Measurements from ENCODE around the gene PARD6A. TPM values are rescaled to one million over a fixed set of nuclear protein-coding genes. Genes with fewer than 3 reads are reported as not detected.

Gene PARD6A
- total and polyA plus RNA-seq, 2 of the 4 experiments (the other 2 are of a cell fraction): 0.36 to 0.55 TPM

GRCh38 chr16:67649494-67649931 lies 11.2 kb upstream of the PARD6A start:
- intact Hi-C loops (cut with micrococcal nuclease) (no loop called here), in situ Hi-C loops (cut with MboI; ENCODE audit: low sequenced_read_pairs) (no loop called here), dilution Hi-C loops (cut with HindIII; ENCODE audit: low sequenced_read_pairs, unreplicated experiment) (no loop called here)
- Histone ChIP-seq H2BK20ac (ENCODE audit: low read depth, low read length) (no peak overlapping the region), H3K27me3 (ENCODE audit: control insufficient read depth, insufficient read depth, low read length) (peaks cover 74% of the 10 kb centered on the region), H2AK9ac (replicated peaks; ENCODE audit: low read depth, low read length, poor library complexity) (peak overlapping the region; percentile 55), H3K4me1 (ENCODE audit: control insufficient read depth, insufficient read depth, low read length) (peaks cover 4% of the 10 kb centered on the region; the same call in 1 of the 2 replicates), H3K9ac (ENCODE audit: low read depth, low read length) (no peak overlapping the region), H3K23ac (ENCODE audit: low read depth, low read length) (no peak overlapping the region), H2BK120ac (ENCODE audit: low read depth, low read length) (no peak overlapping the region), H2BK5ac (ENCODE audit: low read depth, low read length, poor library complexity, severe bottlenecking) (no peak overlapping the region), H4K91ac (ENCODE audit: insufficient read depth, low read depth, low read length) (no peak overlapping the region), H2BK15ac (ENCODE audit: low read depth, low read length) (no peak overlapping the region), H3K4ac (ENCODE audit: low read depth, low read length) (no peak overlapping the region), H3K56ac (ENCODE audit: extremely low read depth, insufficient read depth, low read length) (no peak overlapping the region), H4K8ac (ENCODE audit: low read depth in 2 of 2, low read length in 2 of 2) (no peak overlapping the region), H3K9me1 (ENCODE audit: insufficient read depth, low read length) (no peaks in the 10 kb centered on the region), H2AFZ (replicated peaks; ENCODE audit: low read length, poor library complexity) (peak overlapping the region; percentile 32), H4K20me1 (ENCODE audit: insufficient read depth, low read length) (peaks cover 9% of the 10 kb centered on the region), H3K27ac (ENCODE audit: insufficient read depth, low read length) (no peak overlapping the region), H3K36me3 (ENCODE audit: control insufficient read depth, insufficient read depth, low read length) (no peaks in the 10 kb centered on the region), H4K5ac (ENCODE audit: low read depth, low read length) (no peak overlapping the region), H3K79me1 (ENCODE audit: low read depth in 1 of 2, low read length in 2 of 2) (no peaks in the 10 kb centered on the region), H3K18ac (ENCODE audit: low read depth, low read length) (no peak overlapping the region), H3K4me3 (ENCODE audit: insufficient read depth, low read depth, low read length) (no peak overlapping the region), H3K9me3 (ENCODE audit: control insufficient read depth, insufficient read depth, low read length) (no peaks in the 10 kb centered on the region), H3K14ac (replicated peaks; ENCODE audit: low read depth, low read length) (no peak overlapping the region), H3K4me2 (ENCODE audit: low read depth, low read length) (no peak overlapping the region; the same call in 1 of the 2 replicates), H2AK5ac (ENCODE audit: low read depth, low read length) (no peak overlapping the region)
- DNase-seq: no peak
- no peak for ATAC-seq (ENCODE audit: low read depth)
- ChIA-PET CTCF (interaction anchor here (0.7 to 1.1 kb wide), 2 partner anchors 19 to 128 kb away, joined by 3 to 4 read pairs; no protein-coding TSS in a partner anchor), POLR2A (ENCODE audit: unreplicated experiment) (interaction anchor here (0.6 kb wide), 1 partner anchor 128 kb away, joined by 13 read pairs; no protein-coding TSS in a partner anchor)
- 5% methylated on average over 18 of the region's 34 CpGs; no CpG with 5 or more reads in 1 of the 2 experiments for WGBS, 2 experiments (ENCODE audit: extremely low coverage in 2 of 2, insufficient read length in 1 of 2)
- TF ChIP-seq BHLHE40 (IDR thresholded peaks at IDR 0.05; ENCODE audit: low read depth, low read length): no peak
- TF ChIP-seq CEBPB (IDR thresholded peaks at IDR 0.05; ENCODE audit: low read depth, low read length): no peak
- no peak for TF ChIP-seq RFX5 (IDR thresholded peaks at IDR 0.05; ENCODE audit: low read depth, low read length)
- no peak for TF ChIP-seq CHD1 (IDR thresholded peaks at IDR 0.05; ENCODE audit: low read depth, low read length)
- no peak for TF ChIP-seq RAD21 (IDR thresholded peaks at IDR 0.05; ENCODE audit: low read length)
- TF ChIP-seq MAZ (IDR thresholded peaks at IDR 0.05; ENCODE audit: borderline replicate concordance, low read depth, low read length): no peak
- no peak for TF ChIP-seq NFE2L2 (IDR thresholded peaks at IDR 0.05; ENCODE audit: low read depth, low read length)
- TF ChIP-seq ELK1 (IDR thresholded peaks at IDR 0.05; ENCODE audit: borderline replicate concordance, low read depth, low read length): no peak
- no peak for TF ChIP-seq MAFK (IDR thresholded peaks at IDR 0.05; ENCODE audit: low read depth, low read length)
- BruUV-seq (replicated peaks): no TSS peak

Data from IMR-90 (cell line).